ENCODE measurements around the gene IL34. TPM values are rescaled to one million over a fixed set of nuclear protein-coding genes. Genes with fewer than 3 reads are reported as not detected.
"Not testable (repeated sequence)": the region's sequence is repeated elsewhere in the genome, so short reads cannot be mapped to it uniquely, and the experiment has no call there.

Gene IL34
- total RNA-seq, 1 donor from 2014 or later, result 7.3 TPM

DNA sequence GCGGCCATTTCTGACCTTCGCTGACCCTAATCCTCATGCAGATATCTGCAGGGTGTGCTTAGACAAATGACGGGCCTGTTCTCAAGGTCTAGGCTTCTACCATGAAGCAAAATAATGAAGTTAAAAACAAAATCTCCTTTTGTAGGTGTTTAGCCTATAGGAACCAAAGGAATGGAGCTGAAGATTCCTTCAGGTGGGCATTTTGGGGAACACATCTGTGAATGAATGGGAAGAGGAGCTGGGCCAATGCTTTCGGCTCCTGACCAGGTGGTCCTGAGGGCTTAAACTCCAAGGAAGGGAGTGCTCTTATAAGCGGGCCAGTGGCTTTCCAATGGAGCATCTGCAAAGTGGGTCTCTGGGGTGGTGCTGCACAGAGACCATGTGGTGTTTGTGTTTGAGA, 14.1 kb upstream of the IL34 start:
- no peak for DNase-seq

DNA sequence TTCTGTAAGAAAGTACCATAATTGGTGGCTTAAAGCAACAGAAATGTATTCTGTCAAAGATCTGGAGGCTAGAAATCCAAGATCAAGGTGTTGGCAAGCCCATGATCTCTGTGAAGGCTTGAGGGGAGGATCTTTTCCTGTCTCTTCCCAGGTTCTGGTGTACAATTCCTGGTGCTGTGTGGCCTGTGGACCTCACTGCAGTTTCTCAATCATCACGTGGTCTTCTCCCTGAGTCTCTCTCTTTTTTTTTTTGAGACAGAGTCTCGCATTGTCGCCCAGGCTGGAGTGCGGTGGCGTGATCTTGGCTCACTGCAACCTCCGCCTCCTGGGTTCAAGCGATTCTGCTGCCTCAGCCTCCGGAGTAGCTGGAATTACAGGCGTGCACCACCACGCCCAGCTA, 12.7 kb upstream of the IL34 start:
- not testable (repeated sequence) for DNase-seq

DNA sequence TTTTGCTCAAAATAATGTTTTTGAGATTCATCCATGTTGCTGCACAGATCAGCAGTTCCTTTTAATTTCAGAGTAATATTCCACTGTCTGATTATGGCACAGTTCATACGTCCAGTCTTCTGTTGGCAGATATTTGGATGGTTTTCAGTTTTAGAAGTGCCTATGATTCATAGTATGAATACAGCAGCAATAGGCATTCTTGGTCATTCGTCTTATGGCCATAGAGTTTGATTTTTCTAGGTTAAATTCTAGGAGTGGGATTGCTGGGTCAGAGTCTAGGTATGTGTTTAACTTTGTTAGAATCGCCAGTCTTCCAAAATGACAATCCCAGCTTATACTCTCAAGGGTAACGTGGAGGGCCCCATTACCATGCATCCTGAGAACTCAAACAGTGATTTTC, 11.5 kb upstream of the IL34 start:
- DNase-seq, result no peak

DNA sequence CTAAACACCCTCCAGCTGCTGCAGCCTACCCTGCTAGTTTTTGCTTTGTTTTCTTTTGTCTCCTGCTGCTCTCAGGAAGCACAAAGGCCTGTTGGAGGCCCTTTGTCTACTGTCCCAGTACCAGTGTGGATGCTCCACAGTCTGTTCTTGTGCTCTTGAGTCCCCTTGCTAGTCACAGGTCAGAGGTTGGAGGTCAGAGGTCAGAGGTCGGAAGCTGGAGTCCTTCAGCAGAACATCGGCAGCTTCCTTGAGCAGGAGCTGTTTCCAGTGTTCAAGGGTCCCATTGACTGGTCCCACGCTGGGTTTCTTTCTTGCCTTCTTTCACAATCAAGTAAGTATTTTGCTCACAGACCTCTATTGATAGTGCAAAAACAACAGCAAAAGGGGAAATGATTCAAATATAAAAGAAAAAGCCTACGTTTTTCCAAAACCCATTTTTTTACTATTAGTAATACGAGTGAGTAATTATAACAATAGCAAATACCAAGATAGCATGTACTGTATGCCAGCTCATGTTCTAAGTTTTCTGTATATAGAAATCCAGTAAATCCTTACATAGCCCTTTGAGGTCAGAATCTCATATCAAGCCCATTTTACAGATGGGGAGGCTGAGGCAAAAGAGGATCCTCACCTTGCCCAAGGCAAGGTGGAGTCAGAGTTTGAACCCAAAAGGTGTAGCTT, 10.9 kb upstream of the IL34 start:
- DNase-seq, result peak; percentile 78

DNA sequence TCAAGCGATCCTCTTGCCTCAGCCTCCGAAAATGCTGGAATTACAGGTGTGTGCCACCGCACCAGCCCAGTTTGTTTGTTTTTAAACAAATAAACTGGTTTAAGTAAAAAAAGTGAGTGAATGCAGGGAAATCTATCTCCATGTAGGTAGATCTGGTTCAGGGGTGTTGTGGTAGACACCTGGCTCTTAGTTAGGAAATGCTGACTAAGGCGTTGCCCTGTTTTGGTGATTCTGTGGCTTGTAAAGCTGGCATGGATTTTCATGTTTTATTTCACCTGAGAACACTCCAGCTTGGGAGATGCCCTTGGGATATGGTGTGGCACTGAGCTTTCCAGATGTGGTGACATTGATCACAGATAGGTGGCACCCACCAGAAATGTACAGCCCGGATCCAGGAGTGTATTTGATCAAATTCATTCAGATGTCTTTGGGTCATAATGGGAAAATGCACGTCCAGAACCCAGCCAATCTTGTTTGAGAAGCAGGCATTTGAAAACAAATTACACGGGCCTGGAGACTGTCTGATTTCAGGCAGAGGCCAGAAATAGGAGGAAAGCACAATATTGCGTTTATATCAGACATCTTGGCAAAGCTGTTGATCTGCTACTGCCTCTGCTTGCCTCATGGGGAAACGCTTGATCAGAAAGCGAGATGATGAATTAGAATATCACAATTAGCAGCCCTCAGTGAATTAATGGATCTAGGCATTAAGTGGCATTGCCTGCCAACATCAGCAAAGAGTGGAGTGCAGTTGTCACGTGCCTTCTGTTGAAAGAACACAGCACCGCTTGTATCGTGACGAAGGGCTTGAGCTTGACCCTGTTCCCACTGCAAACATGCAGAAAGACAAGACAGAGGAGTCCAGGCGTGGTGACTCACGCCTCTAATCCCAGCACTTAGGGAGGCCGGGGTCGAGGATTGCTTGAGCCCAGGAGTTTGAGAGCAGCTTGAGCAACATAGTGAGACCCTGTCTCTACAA, 7.3 kb upstream of the IL34 start:
- DNase-seq, result no peak

- no peak for DNase-seq
Observed at GRCh38 chr16:70642633-70643032, 3.7 kb upstream of the IL34 start.

- not testable (repeated sequence) for DNase-seq
Observed at GRCh38 chr16:70643264-70643663, 3.1 kb upstream of the IL34 start.

GRCh38 chr16:70644763-70645597, 1.4 kb upstream of the IL34 start:
- DNase-seq, result no peak

DNA sequence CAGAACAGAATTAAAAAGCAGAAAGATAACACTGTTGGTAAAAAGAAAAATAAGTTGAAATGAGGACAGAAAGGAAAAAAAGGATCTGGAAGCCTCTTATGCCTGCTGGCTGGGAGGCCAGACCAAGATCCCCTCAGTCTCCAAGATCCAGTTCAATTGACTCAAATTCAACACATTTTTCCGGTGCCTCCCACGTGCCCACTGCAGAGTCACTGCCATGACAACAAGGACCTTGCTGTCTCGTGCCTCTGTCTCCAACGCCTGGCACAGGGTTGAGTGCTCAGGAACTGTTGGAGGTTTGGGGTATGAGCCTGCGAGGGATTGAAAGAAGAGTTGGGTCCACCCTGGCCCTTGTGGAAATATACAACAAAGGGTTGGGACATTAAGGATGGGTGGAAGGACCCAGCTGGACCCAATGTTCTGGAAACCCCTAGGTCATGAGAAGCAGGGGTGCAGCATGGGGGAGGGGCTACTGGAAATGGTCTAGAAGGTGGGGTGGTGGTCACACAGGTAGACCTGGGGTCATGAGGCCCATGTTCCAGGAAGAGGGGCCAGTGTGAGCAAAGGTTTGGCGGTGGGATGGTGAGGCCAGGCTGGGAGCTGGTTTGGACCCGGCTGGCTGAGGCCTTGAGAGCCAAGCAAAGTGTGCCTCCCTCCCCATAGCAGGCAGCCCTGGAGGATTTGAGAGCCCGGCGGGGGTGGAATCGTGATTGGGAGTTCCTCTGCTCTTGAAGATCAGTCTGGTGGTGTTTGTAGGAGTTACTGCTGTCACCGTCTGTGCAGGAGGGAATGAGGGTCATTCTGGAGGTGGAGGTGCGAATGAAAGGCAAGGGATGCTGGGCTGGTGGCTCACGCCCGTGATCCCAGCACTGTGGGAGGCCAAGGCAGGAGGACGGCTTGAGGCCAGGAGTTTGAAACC, 1.3 kb downstream of the IL34 start:
- DNase-seq, result no peak

DNA sequence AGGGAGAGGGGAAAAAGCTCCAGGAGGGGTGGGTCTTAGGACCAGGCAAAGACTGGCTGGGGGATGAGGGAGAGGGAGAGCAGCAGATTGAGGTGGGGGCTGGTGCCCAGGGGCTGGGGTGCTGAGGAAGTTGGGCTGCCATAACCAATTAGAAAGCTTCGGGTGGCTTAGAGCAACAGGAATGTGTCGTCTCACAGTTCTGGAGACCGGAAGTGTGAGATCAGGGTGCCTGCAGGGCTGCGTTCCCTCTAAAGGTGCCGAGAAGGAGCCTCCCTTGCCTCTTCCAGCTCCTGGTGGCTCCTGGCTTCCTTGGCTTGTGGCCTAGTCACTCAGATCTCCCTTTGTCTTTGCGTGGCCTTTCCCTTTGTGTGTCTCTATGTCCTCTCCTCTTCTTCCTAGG, 2.2 kb downstream of the IL34 start:
- no peak for DNase-seq

DNA sequence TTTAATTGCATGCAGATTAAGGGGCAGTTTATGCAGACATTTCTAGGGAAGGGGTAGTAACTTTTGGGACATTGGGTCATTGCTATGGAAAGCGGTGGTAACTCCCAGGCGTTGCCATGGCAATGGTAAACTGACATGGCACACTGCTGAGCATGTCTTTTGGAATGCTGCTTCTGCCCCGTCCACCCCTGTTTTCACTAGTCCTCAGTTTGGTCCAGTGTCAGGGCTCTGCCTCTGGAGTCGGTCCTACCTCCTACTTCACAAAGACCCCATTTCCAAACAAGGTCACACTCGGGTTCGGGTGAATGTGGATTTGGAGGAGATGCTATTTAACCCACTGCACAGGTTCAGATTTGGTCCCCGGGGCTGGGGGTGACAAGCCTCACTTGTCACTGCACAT, 2.9 kb downstream of the IL34 start:
- no peak for DNase-seq

GRCh38 chr16:70650216-70650615, 3.9 kb downstream of the IL34 start:
- no peak for DNase-seq

- peak; percentile 32 for DNase-seq
Observed at GRCh38 chr16:70651524-70651923, 5.2 kb downstream of the IL34 start.

- DNase-seq, result peak; percentile 19
Observed at GRCh38 chr16:70652322-70652721, 6.0 kb downstream of the IL34 start.

DNA sequence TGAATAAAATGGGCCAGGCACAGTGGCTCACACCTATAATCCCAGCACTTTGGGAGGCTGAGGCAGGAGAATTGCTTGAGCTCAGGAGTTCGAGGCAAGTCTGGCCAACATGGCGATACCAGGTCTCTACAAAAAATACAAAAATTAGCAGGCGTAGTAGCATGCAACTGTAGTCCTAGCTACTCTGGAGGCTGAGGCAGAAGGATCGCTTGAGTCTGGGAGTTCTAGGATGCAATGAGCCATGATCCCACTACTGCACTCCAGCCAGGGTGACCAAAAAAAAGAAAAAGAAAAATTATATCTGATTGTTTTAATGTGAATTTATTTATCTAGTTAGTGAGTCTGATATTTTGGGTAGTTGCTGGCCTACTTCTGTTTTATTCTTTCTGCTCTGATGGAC, 7.0 kb downstream of the IL34 start:
- DNase-seq, result no peak

GRCh38 chr16:70653809-70654771, 7.7 kb downstream of the IL34 start:
- DNase-seq, result peak; percentile 93

- no peak for DNase-seq
Observed at GRCh38 chr16:70656065-70656711, 9.8 kb downstream of the IL34 start.

DNA sequence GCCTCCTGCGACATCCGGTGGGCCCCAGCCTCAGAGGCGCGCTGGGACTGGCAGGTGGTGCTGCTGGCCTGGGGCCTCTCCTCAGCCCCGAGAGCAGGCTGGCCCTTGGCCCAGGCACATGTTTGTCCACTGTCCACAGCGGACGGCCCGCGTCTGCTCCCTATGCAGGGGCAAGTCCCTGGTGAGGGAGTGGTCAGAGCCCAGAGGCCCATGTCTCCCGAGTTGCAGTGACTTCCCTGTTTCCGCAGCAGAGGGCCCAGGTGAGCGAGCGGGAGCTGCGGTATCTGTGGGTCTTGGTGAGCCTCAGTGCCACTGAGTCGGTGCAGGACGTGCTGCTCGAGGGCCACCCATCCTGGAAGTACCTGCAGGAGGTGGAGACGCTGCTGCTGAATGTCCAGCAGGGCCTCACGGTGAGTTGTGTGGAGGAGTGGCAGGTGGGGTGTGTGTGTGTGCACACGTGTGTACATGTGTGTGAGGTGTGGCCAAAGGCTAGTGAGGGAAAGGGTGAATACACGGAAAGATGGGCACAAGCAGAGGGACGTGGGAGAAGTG, 10.4 kb downstream of the IL34 start:
- no peak for DNase-seq

GRCh38 chr16:70657956-70658355, 11.6 kb downstream of the IL34 start:
- DNase-seq, result no peak

- DNase-seq, result no peak
Observed at GRCh38 chr16:70658921-70659320, 12.6 kb downstream of the IL34 start.
